Peyer's patch (tissue), 4 donors: ENCODE data around the gene SNRPF.

Experiments
- POLR2A ChIP-seq, 2 donors: fragments of 450-650 bp; IDR thresholded peaks; one replicate each; pipeline ENCODE4 v1.5.1; 2017; ENCODE audit warnings: antibody characterized with exemption in 2 of 2, mild to moderate bottlenecking in 2 of 2, moderate library complexity in 2 of 2
- TF ChIP-seq, protein P1 (sequence below), 6 experiments: fragments of 450-650 bp in 4 of 6; fragments of 200-600 bp in 2 of 6; sonication (generic) in 1 of 6; IDR thresholded peaks; one replicate each; pipeline ENCODE4 v1.5.1; 2017 to 2019; ENCODE audit warnings: antibody characterized with exemption in 6 of 6, mild to moderate bottlenecking in 3 of 6, moderate library complexity in 1 of 6

- TF ChIP-seq, protein P1, sequence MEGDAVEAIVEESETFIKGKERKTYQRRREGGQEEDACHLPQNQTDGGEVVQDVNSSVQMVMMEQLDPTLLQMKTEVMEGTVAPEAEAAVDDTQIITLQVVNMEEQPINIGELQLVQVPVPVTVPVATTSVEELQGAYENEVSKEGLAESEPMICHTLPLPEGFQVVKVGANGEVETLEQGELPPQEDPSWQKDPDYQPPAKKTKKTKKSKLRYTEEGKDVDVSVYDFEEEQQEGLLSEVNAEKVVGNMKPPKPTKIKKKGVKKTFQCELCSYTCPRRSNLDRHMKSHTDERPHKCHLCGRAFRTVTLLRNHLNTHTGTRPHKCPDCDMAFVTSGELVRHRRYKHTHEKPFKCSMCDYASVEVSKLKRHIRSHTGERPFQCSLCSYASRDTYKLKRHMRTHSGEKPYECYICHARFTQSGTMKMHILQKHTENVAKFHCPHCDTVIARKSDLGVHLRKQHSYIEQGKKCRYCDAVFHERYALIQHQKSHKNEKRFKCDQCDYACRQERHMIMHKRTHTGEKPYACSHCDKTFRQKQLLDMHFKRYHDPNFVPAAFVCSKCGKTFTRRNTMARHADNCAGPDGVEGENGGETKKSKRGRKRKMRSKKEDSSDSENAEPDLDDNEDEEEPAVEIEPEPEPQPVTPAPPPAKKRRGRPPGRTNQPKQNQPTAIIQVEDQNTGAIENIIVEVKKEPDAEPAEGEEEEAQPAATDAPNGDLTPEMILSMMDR (IDR thresholded peaks at IDR 0.05), result no peak
- no peak for TF ChIP-seq POLR2A (IDR thresholded peaks at IDR 0.05)
These were observed 18.9 kb downstream of the SNRPF start for GRCh38 chr12:95877622-95878021.
